SW480 (cell line): ENCODE data around the gene NAE1.
"Not testable (repeated sequence)": the region's sequence is repeated elsewhere in the genome, so short reads cannot be mapped to it uniquely, and the experiment has no call there.

Experiments used
- DNase-seq: peaks from one replicate; pipeline ENCODE4 v3.0.0-alpha.2; 2016; ENCODE audit warnings: low spot score

NAE1 gene

DNA sequence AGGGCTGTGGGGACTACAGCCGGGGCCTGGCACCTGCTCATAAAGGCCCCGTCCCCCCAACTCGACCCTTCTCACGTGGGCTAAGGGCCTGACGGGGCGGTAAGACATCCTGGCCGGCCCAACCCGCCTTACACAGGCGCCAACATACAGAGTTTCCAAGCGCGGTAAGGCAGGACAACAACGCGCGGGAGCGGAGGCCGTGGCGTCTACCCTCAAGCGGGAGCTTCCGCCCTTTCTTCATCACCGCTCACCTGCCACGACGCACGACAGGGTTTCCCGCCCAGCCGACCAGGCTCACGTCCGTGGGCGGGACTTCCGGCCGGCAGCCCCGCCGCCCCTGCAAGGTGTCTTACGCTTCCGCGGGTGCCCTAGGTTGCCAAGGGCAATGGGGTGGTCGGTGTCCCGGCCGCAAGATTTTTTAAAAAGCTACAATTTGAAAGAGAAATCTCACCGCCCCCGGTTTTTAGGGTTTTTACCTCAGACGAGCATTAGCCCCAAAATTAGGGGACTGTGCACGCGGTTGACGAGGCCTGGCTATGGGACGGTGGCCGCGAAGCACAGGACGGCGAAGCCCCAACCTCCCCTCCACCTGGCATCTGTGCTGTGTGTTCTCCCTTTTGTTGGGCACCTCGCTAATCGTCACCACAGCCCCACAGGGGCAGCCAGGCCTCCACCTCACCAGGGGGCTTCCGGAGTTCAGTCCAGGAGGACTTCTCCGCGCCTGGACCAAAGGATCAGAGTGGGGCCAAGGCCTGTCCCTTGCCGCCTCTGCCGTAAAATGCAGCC, 29.3 kb downstream of the NAE1 start, which contains the start of gene TERB1:
TSS of gene TERB1 (minus strand) at position 265 of the 786 bp plus-strand sequence. CDS start 4,786 bp downstream, outside the sequence.
- no peak for DNase-seq

DNA sequence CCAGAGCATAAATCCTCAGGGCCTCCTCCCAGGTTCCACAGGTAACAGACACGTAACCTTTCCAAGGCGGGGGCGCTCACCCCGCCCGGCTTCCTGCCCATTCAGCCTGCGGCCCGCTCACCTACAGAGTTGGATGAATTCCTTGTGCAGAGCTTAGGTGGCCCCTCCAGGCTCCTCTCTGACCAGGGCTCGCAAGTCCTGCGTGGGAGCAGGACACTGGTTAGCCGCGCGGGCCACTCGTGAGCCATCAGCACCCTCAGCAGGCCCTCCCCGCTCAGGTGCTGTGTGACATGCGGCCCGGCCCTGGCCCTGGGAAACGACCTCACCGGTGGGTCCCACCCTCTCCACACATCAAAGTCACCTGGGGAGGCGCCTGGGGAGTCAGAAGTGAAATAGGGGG, 29.9 kb downstream of the NAE1 start:
- DNase-seq = no peak

DNA sequence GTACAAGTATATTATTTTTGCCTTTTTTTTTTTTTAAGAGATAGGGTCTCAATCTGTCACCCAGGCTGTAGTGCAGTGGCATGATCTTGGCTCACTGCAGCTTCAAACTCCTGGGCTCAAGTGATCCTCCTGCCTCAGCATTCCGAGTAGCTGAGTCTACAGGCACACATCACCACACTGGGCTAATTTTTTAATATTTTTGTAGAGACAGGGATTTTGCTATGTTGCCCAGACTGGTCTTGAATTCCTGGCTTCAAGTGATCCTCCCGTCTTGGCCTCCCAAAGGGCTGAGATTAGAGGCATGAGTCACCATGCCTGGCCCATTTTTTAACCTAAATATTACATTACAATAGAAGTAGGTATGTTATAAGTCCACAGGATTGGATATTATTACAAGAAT, 32.6 kb downstream of the NAE1 start:
- DNase-seq = no peak

DNA sequence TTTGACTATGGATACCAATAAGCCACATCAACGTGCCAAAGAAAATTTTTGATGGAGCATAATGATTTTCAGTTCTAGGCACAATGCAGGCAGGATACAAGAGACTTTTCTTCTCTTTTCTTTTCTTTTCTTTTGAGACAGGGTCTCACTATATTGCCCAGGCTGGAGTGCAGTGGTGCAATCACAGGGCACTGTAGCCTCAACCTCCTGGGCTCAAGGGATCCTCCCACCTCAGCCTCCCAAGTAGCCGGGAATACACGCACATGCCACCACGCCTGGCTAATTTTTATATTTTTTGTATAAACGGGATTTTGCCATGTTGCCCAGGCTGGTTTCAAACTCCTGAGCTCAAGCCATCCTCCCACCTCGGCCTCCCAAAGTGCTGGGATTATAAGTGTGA, 36.8 kb downstream of the NAE1 start:
- not testable (repeated sequence) for DNase-seq

DNA sequence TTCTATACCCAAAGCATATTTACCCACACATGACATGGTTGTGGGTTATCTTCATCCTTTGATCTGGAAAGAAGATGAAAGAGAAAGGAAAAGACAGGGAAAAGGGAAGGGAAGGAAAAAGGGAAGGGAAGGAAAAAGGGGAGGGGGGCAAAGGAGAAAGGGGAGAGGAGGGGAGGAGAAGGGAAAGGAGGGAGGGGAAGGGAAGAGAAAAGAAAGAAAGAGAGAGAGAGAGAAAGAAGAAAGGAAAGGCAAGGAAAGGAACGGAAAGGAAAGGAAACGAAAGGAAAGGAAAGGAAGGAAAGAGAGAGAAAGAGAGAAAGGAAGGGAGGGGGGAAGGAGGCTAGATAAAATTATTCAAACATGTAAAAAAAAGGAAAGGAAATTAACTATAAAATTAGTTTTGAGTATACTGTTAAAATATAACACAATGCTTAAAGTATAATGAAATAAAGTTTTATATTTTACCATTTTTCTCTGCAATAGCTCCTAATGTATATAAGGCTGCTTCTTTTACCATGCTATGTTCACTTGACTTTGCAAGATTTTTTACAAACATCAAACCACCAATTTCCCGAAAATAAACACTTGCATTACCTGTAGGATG, 40.5 kb downstream of the NAE1 start:
- DNase-seq = no peak

DNA sequence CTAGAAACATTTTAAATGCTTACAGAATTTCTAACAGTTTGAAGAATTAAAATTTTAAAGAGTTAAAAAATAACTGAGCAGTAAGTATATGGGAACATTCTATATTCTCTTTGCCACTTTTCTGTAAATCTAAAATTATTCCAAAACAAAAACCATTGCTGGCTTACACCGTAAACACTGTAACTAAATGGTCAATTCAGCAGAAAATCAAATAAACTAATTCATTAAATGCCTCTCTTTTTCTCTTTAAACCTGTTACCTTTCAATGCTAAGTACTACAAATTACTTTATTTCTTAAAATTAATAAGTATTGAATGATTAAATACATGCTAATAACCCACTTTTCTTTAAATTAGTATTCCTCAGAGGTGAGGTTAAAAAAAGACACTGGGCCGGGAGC, 43.3 kb downstream of the NAE1 start:
- no peak for DNase-seq

DNA sequence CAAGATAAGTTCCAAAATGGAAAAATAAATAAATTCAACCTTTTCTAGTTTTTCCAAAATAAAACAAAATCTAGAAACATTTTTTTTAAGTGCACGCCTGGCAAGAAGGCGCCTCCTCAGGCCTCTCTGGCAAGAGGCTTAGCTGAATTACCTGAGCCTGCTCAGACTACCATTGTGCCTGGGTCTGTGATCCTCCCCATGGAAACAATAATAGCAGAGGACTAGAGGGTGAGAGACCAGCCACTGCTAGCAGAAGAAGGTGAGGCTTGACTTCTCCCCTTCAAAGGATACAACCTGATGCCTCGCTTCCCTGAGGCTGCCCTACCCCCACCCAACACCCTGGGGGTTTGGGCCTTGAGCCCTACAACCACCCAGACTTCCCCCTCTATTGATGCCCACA, 44.2 kb downstream of the NAE1 start:
- no peak for DNase-seq

DNA sequence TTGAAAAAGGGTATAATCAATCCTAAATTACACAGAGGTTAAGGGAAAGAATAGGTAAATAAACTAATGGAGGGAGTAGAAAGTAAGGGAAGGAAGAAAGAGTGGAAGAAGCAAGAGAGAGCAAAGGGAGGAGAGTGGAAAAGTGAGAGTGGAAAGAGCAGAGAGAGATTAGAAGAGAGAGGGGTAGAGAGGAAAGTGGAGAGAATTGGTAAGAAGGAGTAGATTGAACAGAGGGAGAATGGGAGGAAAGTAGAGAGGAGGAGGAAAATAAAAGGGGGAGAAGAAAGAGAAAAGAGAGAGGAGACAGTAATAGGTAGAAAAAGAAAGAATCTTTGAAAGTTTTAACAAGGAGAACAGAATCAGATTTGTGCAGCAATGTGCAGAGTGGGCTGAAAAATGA, 54.3 kb downstream of the NAE1 start:
- no peak for DNase-seq

DNA sequence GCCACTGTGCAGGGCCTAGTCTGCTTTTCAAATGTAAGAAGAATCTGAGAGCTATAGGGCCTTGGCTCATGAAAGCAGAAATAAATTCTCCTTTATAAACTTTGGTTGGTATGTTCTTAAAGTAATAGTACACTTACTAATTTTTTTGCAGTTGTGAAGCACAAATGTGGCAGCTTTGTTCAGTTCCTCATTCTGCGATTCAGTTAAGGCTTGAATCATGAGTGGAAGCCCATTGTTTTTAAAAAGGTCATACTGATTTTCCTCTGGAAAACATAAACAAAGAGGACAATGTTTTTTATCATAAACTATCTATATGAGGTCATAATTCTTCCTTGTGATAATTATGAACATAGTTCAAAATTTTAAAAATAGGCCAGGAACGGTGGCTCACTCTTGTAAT, 55.8 kb downstream of the NAE1 start:
- no peak for DNase-seq

DNA sequence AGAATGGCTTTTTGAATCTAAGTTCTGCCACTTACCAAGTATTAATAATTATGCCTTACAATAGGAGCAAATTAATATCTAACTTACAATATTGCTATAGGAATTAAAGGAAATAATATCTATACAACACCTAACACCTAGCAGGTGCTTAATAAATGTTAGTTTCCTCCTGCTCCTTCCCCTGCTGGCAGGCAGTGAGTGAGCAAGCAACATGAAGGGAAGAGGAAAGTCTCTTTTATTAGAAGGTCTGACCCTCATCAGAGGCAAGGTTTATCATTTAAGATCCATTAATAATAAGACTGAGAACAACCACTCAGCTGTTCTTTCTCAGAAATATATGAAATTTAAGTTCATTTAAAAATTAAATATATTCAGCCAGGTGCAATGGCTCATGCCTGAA, 72.7 kb downstream of the NAE1 start:
- DNase-seq = no peak

DNA sequence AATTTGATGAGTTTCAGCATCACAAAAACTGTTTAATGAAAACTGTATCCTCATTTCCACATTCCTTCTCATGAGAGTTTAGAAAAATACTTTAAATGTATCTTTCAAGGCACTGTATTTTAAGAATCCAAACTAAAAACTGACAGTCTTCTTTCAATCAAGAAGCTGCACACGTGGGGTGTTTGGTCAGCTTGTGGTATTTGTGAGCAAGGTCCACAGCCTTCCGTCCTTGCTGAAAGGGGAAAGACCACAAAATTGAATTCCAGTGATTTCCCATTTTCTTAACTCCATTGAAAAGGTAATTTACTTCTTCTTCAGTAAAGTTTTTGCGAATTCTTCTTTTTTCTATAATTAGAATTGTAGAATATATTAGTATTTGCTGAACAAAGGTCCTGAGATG, 76.0 kb downstream of the NAE1 start:
- DNase-seq = no peak

DNA sequence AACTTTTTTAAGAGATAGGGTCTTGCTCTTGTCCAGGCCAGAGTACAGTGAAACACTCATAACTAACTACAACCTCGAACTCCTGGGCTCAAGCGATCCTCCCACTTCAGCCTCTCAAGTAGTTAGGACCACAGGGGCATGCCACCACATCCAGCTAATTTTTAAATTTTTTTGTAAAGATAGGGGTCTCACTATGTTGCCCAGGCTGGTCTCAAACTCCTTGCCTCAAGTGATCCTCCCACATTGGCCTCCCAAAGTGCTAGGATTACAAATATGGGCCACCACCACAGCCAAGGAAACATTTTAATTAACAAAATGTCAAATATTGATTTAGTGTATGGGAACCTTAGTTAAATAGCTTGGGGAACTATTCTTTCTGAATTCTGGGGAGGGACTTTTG, 76.6 kb downstream of the NAE1 start:
- DNase-seq = no peak

DNA sequence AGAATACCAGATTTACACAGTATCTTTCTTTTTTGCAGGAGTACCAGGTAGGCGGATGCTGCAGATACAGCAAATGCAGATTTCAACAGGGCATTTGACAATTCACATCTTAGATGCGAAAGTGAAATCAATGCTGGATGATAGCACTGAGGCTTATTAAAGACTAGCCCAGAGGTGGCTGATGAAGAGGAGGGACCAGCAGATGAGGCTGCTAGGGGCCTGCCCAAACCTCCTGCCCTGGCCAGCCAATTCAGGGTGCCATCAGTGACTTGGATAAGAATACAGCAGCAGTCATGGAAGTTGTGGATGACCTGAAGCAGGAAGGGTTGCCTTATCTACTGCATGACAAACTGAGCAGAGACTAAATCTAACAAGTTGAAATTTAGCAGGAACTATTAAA, 77.8 kb downstream of the NAE1 start:
- no peak for DNase-seq
